HepG2 (cell line): Measurements from ENCODE around the gene TRERF1. TPM values are rescaled to one million over a fixed set of nuclear protein-coding genes. Genes with fewer than 3 reads are reported as not detected.

ENCODE experiments used
- AGO2 ChIP-seq: fragments of 200-400 bp; formaldehyde crosslinking; optimal IDR thresholded peaks from 2 replicates; pipeline ENCODE3; 2017; ENCODE audit warnings: mild to moderate bottlenecking, low read depth, low read length, moderate library complexity
- ARID3A ChIP-seq: IDR thresholded peaks from 2 replicates; pipeline ENCODE4 v1.6.1; 2012; ENCODE audit warnings: low read depth, low read length, improper control_type of control experiment
- CREM ChIP-seq, 2 experiments: sonication (generic) in 1 of 2; formaldehyde crosslinking in 1 of 2; IDR thresholded peaks; 2 replicates each; pipeline versions ENCODE4 v1.4.0 to v1.6.1; 2016 to 2020; ENCODE audit warnings: antibody characterized with exemption in 1 of 2, mild to moderate bottlenecking in 1 of 2, missing genetic modification reagents in 1 of 2
- FOXJ3 ChIP-seq: sonication (generic); formaldehyde crosslinking; IDR thresholded peaks from 2 replicates; pipeline ENCODE4 v1.4.0; 2020; ENCODE audit warnings: missing genetic modification reagents, mild to moderate bottlenecking, borderline replicate concordance
- FOXM1 ChIP-seq: sonication (generic); formaldehyde crosslinking; IDR thresholded peaks from 2 replicates; pipeline ENCODE4 v1.5.0; 2020; ENCODE audit warnings: missing genetic modification reagents
- GZF1 ChIP-seq: sonication (generic); formaldehyde crosslinking; IDR thresholded peaks from 2 replicates; pipeline ENCODE4 v1.5.1; 2020; ENCODE audit warnings: mild to moderate bottlenecking, missing genetic modification reagents
- HOXA7 ChIP-seq: sonication (generic); formaldehyde crosslinking; IDR thresholded peaks from 2 replicates; pipeline ENCODE4 v1.8.1; 2022; ENCODE audit warnings: mild to moderate bottlenecking, missing genetic modification reagents, moderate library complexity
- MATR3 ChIP-seq: sonication (generic); formaldehyde crosslinking; IDR thresholded peaks from 2 replicates; pipeline ENCODE4 v1.4.0; 2020; ENCODE audit warnings: missing genetic modification reagents
- NAIF1 ChIP-seq: sonication (generic); formaldehyde crosslinking; IDR thresholded peaks from 2 replicates; pipeline ENCODE4 v1.5.0; 2020; ENCODE audit warnings: mild to moderate bottlenecking, missing genetic modification reagents, borderline replicate concordance
- SUZ12 ChIP-seq: fragments of 150-350 bp; IDR thresholded peaks from 2 replicates; pipeline ENCODE4 v1.6.1; 2014; ENCODE audit warnings: low read depth, low read length
- TAF1 ChIP-seq: sonication (generic); formaldehyde crosslinking; IDR thresholded peaks from 2 replicates; pipeline ENCODE4 v1.4.0; 2020; ENCODE audit warnings: missing genetic modification reagents
- TAF15 ChIP-seq: fragments of 200-400 bp; formaldehyde crosslinking; IDR thresholded peaks from one replicate; pipeline ENCODE4 v1.6.1; 2018; ENCODE audit warnings: mild to moderate bottlenecking, low read depth, low read length; ENCODE audit not compliant: poor library complexity, severe bottlenecking
- WIZ ChIP-seq: sonication (generic); formaldehyde crosslinking; IDR thresholded peaks from 2 replicates; pipeline ENCODE4 v1.5.1; 2020; ENCODE audit warnings: mild to moderate bottlenecking, missing genetic modification reagents
- ZEB1 ChIP-seq: IDR thresholded peaks from 2 replicates; pipeline ENCODE4 v1.6.1; 2012; ENCODE audit warnings: mild to moderate bottlenecking, low read depth, inconsistent platforms; ENCODE audit not compliant: insufficient replicate concordance
- ZFAT ChIP-seq: sonication (generic); formaldehyde crosslinking; conservative IDR thresholded peaks from 2 replicates; pipeline ENCODE4 v1.8.1; 2023; ENCODE audit warnings: missing genetic modification reagents, inconsistent platforms
- ZKSCAN5 ChIP-seq: sonication (generic); formaldehyde crosslinking; IDR thresholded peaks from 2 replicates; pipeline ENCODE4 v1.5.1; 2020; ENCODE audit warnings: mild to moderate bottlenecking, missing genetic modification reagents
- ZMYM4 ChIP-seq: sonication (generic); formaldehyde crosslinking; IDR thresholded peaks from 2 replicates; pipeline ENCODE4 v1.8.1; 2023; ENCODE audit warnings: mild to moderate bottlenecking, missing genetic modification reagents
- ZNF274 ChIP-seq: sonication (generic); formaldehyde crosslinking; IDR thresholded peaks from 2 replicates; pipeline ENCODE4 v1.5.1; 2020; ENCODE audit warnings: mild to moderate bottlenecking, missing genetic modification reagents
- ZNF275 ChIP-seq: sonication (generic); formaldehyde crosslinking; IDR thresholded peaks from 2 replicates; pipeline ENCODE4 v1.8.0; 2022; ENCODE audit warnings: missing genetic modification reagents, mild to moderate bottlenecking, inconsistent platforms, borderline replicate concordance
- ZNF276 ChIP-seq: sonication (generic); formaldehyde crosslinking; IDR thresholded peaks from 2 replicates; pipeline ENCODE4 v1.4.0; 2020; ENCODE audit warnings: mild to moderate bottlenecking, low read depth, missing genetic modification reagents
- ZNF512 ChIP-seq: sonication (generic); formaldehyde crosslinking; IDR thresholded peaks from 2 replicates; pipeline ENCODE4 v1.4.0; 2020; ENCODE audit warnings: mild to moderate bottlenecking, missing genetic modification reagents
- ZNF558 ChIP-seq: sonication (generic); formaldehyde crosslinking; IDR thresholded peaks from 2 replicates; pipeline ENCODE4 v1.9.0; 2022; ENCODE audit warnings: mild to moderate bottlenecking, missing genetic modification reagents, borderline replicate concordance
- ZNF580 ChIP-seq: IDR thresholded peaks from 2 replicates; pipeline ENCODE4 v1.6.1; 2016; ENCODE audit warnings: low read depth, borderline replicate concordance
- ZNF724P ChIP-seq: sonication (generic); formaldehyde crosslinking; IDR thresholded peaks from 2 replicates; pipeline ENCODE4 v1.8.0; 2022; ENCODE audit warnings: missing genetic modification reagents, borderline replicate concordance
- ZNF777 ChIP-seq: sonication (generic); formaldehyde crosslinking; IDR thresholded peaks from 2 replicates; pipeline ENCODE4 v1.4.0; 2020; ENCODE audit warnings: missing genetic modification reagents
- polyA plus RNA-seq, 8 experiments: library from polyadenylated mRNA; depleted of rRNA in 3 of 8; stranded (reverse) in 7 of 8; unstranded in 1 of 8; fragments of >200 nt; fragmentation: Illumina TruSeq in 4 of 8; extraction: Trizol in 4 of 8; gene quantifications; 2 replicates each; pipeline versions ENCODE4 v1.2.1 to v1.2.3, GENCODE V29; 2011 to 2016; ENCODE audit warnings: low read depth in 4 of 8, missing spikeins in 1 of 8, mixed read lengths in 1 of 8; ENCODE audit not compliant: insufficient read depth in 1 of 8
- total RNA-seq, 5 experiments: library from RNA; depleted of rRNA; stranded (reverse); fragments of >200 nt; fragmentation: Illumina TruSeq; extraction: Trizol; gene quantifications; 2 replicates each; pipeline ENCODE4 v1.2.3, GENCODE V29; 2016; ENCODE audit warnings: low read depth in 1 of 5

TRERF1 gene
- total and polyA plus RNA-seq, 2 of the 13 experiments (the other 11 are each of a cell fraction or from before 2014, with no cell fraction given) = 0.02 TPM; not detected in 1

GRCh38 chr6:42226645-42227143, 225.0 kb downstream of the TRERF1 start (continued):
- TF ChIP-seq ZNF276 (CRISPR knock-in tag) (no peak), ZNF558 (CRISPR knock-in tag) (no peak), ZNF777 (CRISPR knock-in tag) (no peak), WIZ (CRISPR knock-in tag) (no peak), FOXJ3 (CRISPR knock-in tag) (no peak), TAF15 (no peak), SUZ12 (no peak), ZKSCAN5 (CRISPR knock-in tag) (0 out of 2 replicates have a peak, but pooled peaks have one; percentile 21), MATR3 (CRISPR knock-in tag) (no peak), ZNF512 (no peak), AGO2 (no peak), ZNF274 (no peak), ZNF275 (CRISPR knock-in tag) (no peak), ZNF580 (0 out of 2 replicates have a peak, but pooled peaks have one; percentile 35), FOXM1 (CRISPR knock-in tag) (no peak), ZNF724P (no peak), GZF1 (no peak), ZEB1 (no peak), NAIF1 (CRISPR knock-in tag) (no peak), ARID3A (no peak), ZMYM4 (CRISPR knock-in tag) (no peak), ZFAT (no peak), TAF1 (CRISPR knock-in tag) (no peak), HOXA7 (CRISPR knock-in tag) (no peak), CREM (IDR thresholded peaks at IDR 0.05) (no peak), CREM (CRISPR knock-in tag; IDR thresholded peaks at IDR 0.05) (no peak)
